HepG2 (cell line): Measurements from ENCODE around the gene KCNMA1. TPM values are rescaled to one million over a fixed set of nuclear protein-coding genes. Genes with fewer than 3 reads are reported as not detected.

Experiments
- ATAC-seq: fragments of 200-7000 bp; cut with Tn5 transposase; 3 replicates; pipeline ENCODE4 v1.9.1; 2020; ENCODE audit warnings: mild to moderate bottlenecking, moderate library complexity
- BruUV-seq: library from RNA; stranded (reverse); fragments of 400-500 nt; replicated peaks from 2 replicates; lab custom pipeline; 2021; lab: Mats Ljungman, UMichigan
- CTCF ChIA-PET: fragments of 300-600 bp; formaldehyde crosslinking; extraction: SDS; loops from one replicate; lab custom pipeline; 2021; ENCODE audit warnings: low total read pairs, inconsistent platforms, low intra/inter-chr PET ratio; lab: Yijun Ruan, JAX
- POLR2A ChIA-PET: fragments of 350-600 bp; sonication (Branson Sonifier 250); formaldehyde crosslinking; loops from one replicate; lab custom pipeline; 2020; ENCODE audit warnings: antibody characterized with exemption, inconsistent platforms; lab: Yijun Ruan, JAX
- DNase-seq: peaks from one replicate; pipeline ENCODE4 v3.0.0-alpha.2; 2015; ENCODE audit warnings: low spot score
- FAIRE-seq: peaks from 3 replicates; lab custom pipeline; 2011; peaks lifted over from hg19 to GRCh38; lab: Jason Lieb, UNC
- H2AFZ ChIP-seq: one replicate; pipeline ENCODE4 v1.6.1; 2011; ENCODE audit warnings: low read length, inconsistent platforms
- H3K27ac ChIP-seq: fragments of 300-600 bp; 3 replicates; pipeline ENCODE4 v1.8.0; 2011; ENCODE audit warnings: mixed run types, mild to moderate bottlenecking, mixed read lengths, low read length, inconsistent platforms; ENCODE audit not compliant: insufficient read depth; ENCODE audit errors: extremely low read length
- H3K27me3 ChIP-seq, 2 experiments: fragments of 200-600 bp in 1 of 2; 2 replicates in 1 of 2; 3 replicates in 1 of 2; pipeline versions ENCODE4 v1.6.0 to v1.8.0; 2011; ENCODE audit warnings: low read length in 2 of 2, mild to moderate bottlenecking in 2 of 2, moderate library complexity in 2 of 2, inconsistent platforms in 1 of 2; ENCODE audit not compliant: insufficient read depth in 2 of 2, control insufficient read depth in 1 of 2
- H3K36me3 ChIP-seq, 2 experiments: fragments of 200-600 bp in 1 of 2; replicated peaks in 1 of 2; 2 replicates in 1 of 2; 3 replicates in 1 of 2; pipeline versions ENCODE4 v1.5.1 to v1.8.0; 2011; ENCODE audit warnings: low read length in 2 of 2, inconsistent platforms in 1 of 2; ENCODE audit not compliant: insufficient read depth in 2 of 2, control insufficient read depth in 1 of 2
- H3K4me1 ChIP-seq: 2 replicates; pipeline ENCODE4 v1.5.1; 2012; ENCODE audit warnings: low read length, inconsistent platforms; ENCODE audit not compliant: insufficient read depth
- H3K4me2 ChIP-seq: 2 replicates; pipeline ENCODE4 v1.6.0; 2011; ENCODE audit warnings: low read depth, low read length, inconsistent platforms
- H3K4me3 ChIP-seq, 3 experiments: fragments of 200-600 bp in 1 of 3; sonication (generic), shearing (Covaris generic) in 1 of 3; replicated peaks in 1 of 3; 2 replicates each; pipeline ENCODE4 v1.5.1; 2011 to 2016; ENCODE audit warnings: low read length in 3 of 3, inconsistent platforms in 2 of 3, low read depth in 2 of 3, mild to moderate bottlenecking in 2 of 3, control low read depth in 1 of 3, mixed read lengths in 1 of 3; ENCODE audit not compliant: insufficient read depth in 1 of 3
- H3K79me2 ChIP-seq: one replicate; pipeline ENCODE4 v1.6.1; 2011; ENCODE audit warnings: low read length, inconsistent platforms; ENCODE audit not compliant: insufficient read depth
- H3K9ac ChIP-seq: 2 replicates; pipeline ENCODE4 v1.6.0; 2011; ENCODE audit warnings: mild to moderate bottlenecking, low read depth, low read length, inconsistent platforms; ENCODE audit not compliant: insufficient read depth
- H3K9me3 ChIP-seq: 2 replicates; pipeline ENCODE4 v1.5.1; 2012; ENCODE audit warnings: mild to moderate bottlenecking, low read length
- H4K20me1 ChIP-seq: 2 replicates; pipeline ENCODE4 v1.6.0; 2011; ENCODE audit warnings: inconsistent platforms, mild to moderate bottlenecking, low read length, moderate library complexity; ENCODE audit not compliant: insufficient read depth
- ARNTL ChIP-seq: sonication (generic); formaldehyde crosslinking; IDR thresholded peaks from 2 replicates; pipeline ENCODE4 v1.4.0; 2020; ENCODE audit warnings: mild to moderate bottlenecking, missing genetic modification reagents
- CCAR2 ChIP-seq: fragments of 200-400 bp; formaldehyde crosslinking; optimal IDR thresholded peaks from 2 replicates; pipeline ENCODE3; 2018; ENCODE audit warnings: low read depth, mild to moderate bottlenecking, low read length, moderate library complexity
- DMAP1 ChIP-seq: IDR thresholded peaks from 2 replicates; pipeline ENCODE4 v1.6.1; 2016
- KLF16 ChIP-seq, 2 experiments: sonication (generic) in 1 of 2; formaldehyde crosslinking in 1 of 2; IDR thresholded peaks; 2 replicates each; pipeline versions ENCODE4 v1.6.1 to v1.8.0; 2016 to 2023; ENCODE audit warnings: missing genetic modification reagents in 2 of 2, missing compliant biosample characterization in 1 of 2
- MIXL1 ChIP-seq: IDR thresholded peaks from 2 replicates; pipeline ENCODE4 v1.6.1; 2016
- NCOA5 ChIP-seq: sonication (generic); formaldehyde crosslinking; IDR thresholded peaks from 2 replicates; pipeline ENCODE4 v1.4.0; 2020; ENCODE audit warnings: missing genetic modification reagents
- PTBP1 ChIP-seq: fragments of 200-400 bp; formaldehyde crosslinking; IDR thresholded peaks from 2 replicates; pipeline ENCODE4 v1.6.1; 2018; ENCODE audit warnings: low read length, low read depth; ENCODE audit not compliant: poor library complexity, severe bottlenecking
- SIN3A ChIP-seq: IDR thresholded peaks from 2 replicates; pipeline ENCODE4 v1.6.1; 2011; ENCODE audit warnings: low read depth, mild to moderate bottlenecking, control low read depth, low read length, borderline replicate concordance
- SRY ChIP-seq: sonication (generic); formaldehyde crosslinking; IDR thresholded peaks from 2 replicates; pipeline ENCODE4 v1.8.0; 2022; ENCODE audit warnings: mild to moderate bottlenecking, missing genetic modification reagents
- ZBTB1 ChIP-seq: sonication (generic); formaldehyde crosslinking; IDR thresholded peaks from 2 replicates; pipeline ENCODE4 v1.4.0; 2020; ENCODE audit warnings: missing genetic modification reagents, borderline replicate concordance
- ZNF577 ChIP-seq: sonication (generic); formaldehyde crosslinking; IDR thresholded peaks from 2 replicates; pipeline ENCODE4 v1.4.0; 2020; ENCODE audit warnings: mild to moderate bottlenecking, low read depth, missing genetic modification reagents, borderline replicate concordance
- ZNF75D ChIP-seq: sonication (generic); formaldehyde crosslinking; IDR thresholded peaks from 2 replicates; pipeline ENCODE4 v1.8.1; 2023; ENCODE audit warnings: missing genetic modification reagents, mild to moderate bottlenecking, borderline replicate concordance
- ZSCAN12 ChIP-seq: sonication (generic); formaldehyde crosslinking; IDR thresholded peaks from 2 replicates; pipeline ENCODE4 v1.9.0; 2021; ENCODE audit warnings: mild to moderate bottlenecking, missing genetic modification reagents
- ZSCAN21 ChIP-seq: sonication (generic); formaldehyde crosslinking; IDR thresholded peaks from 2 replicates; pipeline ENCODE4 v1.8.0; 2022; ENCODE audit warnings: mild to moderate bottlenecking, missing genetic modification reagents, moderate library complexity, borderline replicate concordance
- WGBS: methylation state at CpG from one replicate; pipeline ENCODE4 v1.1.6; 2017; ENCODE audit warnings: low lambda C conversion rate; 5-methylcytosine and 5-hydroxymethylcytosine counted together
- in situ Hi-C: cut with HindIII; loops from 2 replicates; pipeline ENCODE4 v1.10.0; 2017; ENCODE audit warnings: low pct_unique_long_range_greater_than_20kb; ENCODE audit not compliant: extremely low pct_ligation_motif_present
- intact Hi-C: fragments of 100-400 bp; cut with micrococcal nuclease; formaldehyde crosslinking; loops from one replicate; pipeline ENCODE4 v1.10.0; 2022; ENCODE audit not compliant: unreplicated experiment
- polyA plus RNA-seq, 8 experiments: library from polyadenylated mRNA; depleted of rRNA in 3 of 8; stranded (reverse) in 7 of 8; unstranded in 1 of 8; fragments of >200 nt; fragmentation: Illumina TruSeq in 4 of 8; extraction: Trizol in 4 of 8; gene quantifications; 2 replicates each; pipeline versions ENCODE4 v1.2.1 to v1.2.3, GENCODE V29; 2011 to 2016; ENCODE audit warnings: low read depth in 4 of 8, missing spikeins in 1 of 8, mixed read lengths in 1 of 8; ENCODE audit not compliant: insufficient read depth in 1 of 8
- total RNA-seq, 5 experiments: library from RNA; depleted of rRNA; stranded (reverse); fragments of >200 nt; fragmentation: Illumina TruSeq; extraction: Trizol; gene quantifications; 2 replicates each; pipeline ENCODE4 v1.2.3, GENCODE V29; 2016; ENCODE audit warnings: low read depth in 1 of 5
- TF ChIP-seq, protein P1 (sequence below): sonication (generic); formaldehyde crosslinking; IDR thresholded peaks from 2 replicates; pipeline ENCODE4 v1.5.0; 2020; ENCODE audit warnings: mild to moderate bottlenecking, missing genetic modification reagents
- TF ChIP-seq, protein P2 (sequence below): conservative IDR thresholded peaks from 2 replicates; pipeline ENCODE4 v1.6.1; 2018; ENCODE audit warnings: missing genetic modification reagents
- TF ChIP-seq, protein P3 (sequence below): IDR thresholded peaks from 2 replicates; pipeline ENCODE4 v1.6.1; 2016; ENCODE audit warnings: low read depth, borderline replicate concordance
- TF ChIP-seq, protein P4 (sequence below): sonication (generic); formaldehyde crosslinking; IDR thresholded peaks from 2 replicates; pipeline ENCODE4 v1.8.1; 2023; ENCODE audit warnings: mild to moderate bottlenecking, missing genetic modification reagents

The KCNMA1 gene
- total and polyA plus RNA-seq, 2 of the 13 experiments (the other 11 are each of a cell fraction or from before 2014, with no cell fraction given), result 0.02 TPM; not detected in 1

DNA sequence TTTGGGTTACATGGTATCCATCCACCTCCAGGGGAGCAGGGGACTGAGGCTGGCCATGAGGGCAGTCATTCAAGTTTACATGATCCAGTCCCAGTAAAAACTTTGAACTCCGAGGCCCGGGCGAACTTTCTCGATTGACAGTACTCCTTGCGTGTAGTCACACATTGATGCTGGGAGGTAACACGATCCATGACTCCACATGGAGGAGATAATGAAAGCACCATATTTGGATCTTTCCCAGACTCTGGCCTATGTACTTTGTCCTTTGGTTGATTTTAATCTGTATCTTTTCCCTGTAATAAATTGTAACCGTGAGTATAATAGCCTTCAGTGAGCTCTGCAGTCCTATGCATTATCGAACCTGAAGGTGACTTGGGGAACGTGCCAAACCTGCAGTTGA, 401.6 kb downstream of the KCNMA1 start:
- in situ Hi-C loops, result no loop called here
- H3K4me1 ChIP-seq, result no peaks in the 10 kb centered on the region
- DNase-seq (no peak), ATAC-seq (no peak), FAIRE-seq (no peak)
- H3K9me3 ChIP-seq, result no peaks in the 10 kb centered on the region
- H3K36me3 ChIP-seq, result no peaks in the 10 kb centered on the region
- ChIA-PET POLR2A (no interaction called here), CTCF (no interaction called here)
- TF ChIP-seq CCAR2 (no peak), DMAP1 (CRISPR knock-in tag) (no peak), SIN3A (no peak), ARNTL (no peak), NCOA5 (CRISPR knock-in tag) (no peak), ZNF75D (CRISPR knock-in tag) (no peak), KLF16 (CRISPR knock-in tag; IDR thresholded peaks at IDR 0.05) (no peak), ZSCAN21 (CRISPR knock-in tag) (no peak), MIXL1 (CRISPR knock-in tag) (no peak), ZBTB1 (CRISPR knock-in tag) (no peak), PTBP1 (no peak), SRY (CRISPR knock-in tag) (no peak), ZSCAN12 (CRISPR knock-in tag) (no peak), ZNF577 (CRISPR knock-in tag) (no peak)
- TF ChIP-seq, protein P1, sequence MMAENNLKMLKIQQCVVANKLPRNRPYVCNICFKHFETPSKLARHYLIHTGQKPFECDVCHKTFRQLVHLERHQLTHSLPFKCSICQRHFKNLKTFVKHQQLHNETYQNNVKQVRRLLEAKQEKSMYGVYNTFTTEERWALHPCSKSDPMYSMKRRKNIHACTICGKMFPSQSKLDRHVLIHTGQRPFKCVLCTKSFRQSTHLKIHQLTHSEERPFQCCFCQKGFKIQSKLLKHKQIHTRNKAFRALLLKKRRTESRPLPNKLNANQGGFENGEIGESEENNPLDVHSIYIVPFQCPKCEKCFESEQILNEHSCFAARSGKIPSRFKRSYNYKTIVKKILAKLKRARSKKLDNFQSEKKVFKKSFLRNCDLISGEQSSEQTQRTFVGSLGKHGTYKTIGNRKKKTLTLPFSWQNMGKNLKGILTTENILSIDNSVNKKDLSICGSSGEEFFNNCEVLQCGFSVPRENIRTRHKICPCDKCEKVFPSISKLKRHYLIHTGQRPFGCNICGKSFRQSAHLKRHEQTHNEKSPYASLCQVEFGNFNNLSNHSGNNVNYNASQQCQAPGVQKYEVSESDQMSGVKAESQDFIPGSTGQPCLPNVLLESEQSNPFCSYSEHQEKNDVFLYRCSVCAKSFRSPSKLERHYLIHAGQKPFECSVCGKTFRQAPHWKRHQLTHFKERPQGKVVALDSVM (CRISPR knock-in tag), result no peak
- TF ChIP-seq, protein P2, sequence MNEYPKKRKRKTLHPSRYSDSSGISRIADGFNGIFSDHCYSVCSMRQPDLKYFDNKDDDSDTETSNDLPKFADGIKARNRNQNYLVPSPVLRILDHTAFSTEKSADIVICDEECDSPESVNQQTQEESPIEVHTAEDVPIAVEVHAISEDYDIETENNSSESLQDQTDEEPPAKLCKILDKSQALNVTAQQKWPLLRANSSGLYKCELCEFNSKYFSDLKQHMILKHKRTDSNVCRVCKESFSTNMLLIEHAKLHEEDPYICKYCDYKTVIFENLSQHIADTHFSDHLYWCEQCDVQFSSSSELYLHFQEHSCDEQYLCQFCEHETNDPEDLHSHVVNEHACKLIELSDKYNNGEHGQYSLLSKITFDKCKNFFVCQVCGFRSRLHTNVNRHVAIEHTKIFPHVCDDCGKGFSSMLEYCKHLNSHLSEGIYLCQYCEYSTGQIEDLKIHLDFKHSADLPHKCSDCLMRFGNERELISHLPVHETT (CRISPR knock-in tag), result no peak
- TF ChIP-seq, protein P3, sequence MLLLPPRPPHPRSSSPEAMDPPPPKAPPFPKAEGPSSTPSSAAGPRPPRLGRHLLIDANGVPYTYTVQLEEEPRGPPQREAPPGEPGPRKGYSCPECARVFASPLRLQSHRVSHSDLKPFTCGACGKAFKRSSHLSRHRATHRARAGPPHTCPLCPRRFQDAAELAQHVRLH (CRISPR knock-in tag), result no peak
- TF ChIP-seq, protein P4, sequence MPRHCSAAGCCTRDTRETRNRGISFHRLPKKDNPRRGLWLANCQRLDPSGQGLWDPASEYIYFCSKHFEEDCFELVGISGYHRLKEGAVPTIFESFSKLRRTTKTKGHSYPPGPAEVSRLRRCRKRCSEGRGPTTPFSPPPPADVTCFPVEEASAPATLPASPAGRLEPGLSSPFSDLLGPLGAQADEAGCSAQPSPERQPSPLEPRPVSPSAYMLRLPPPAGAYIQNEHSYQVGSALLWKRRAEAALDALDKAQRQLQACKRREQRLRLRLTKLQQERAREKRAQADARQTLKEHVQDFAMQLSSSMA (CRISPR knock-in tag), result no peak
- intact Hi-C loops, result no loop called here
- H3K79me2 ChIP-seq, result no peaks in the 10 kb centered on the region
- no peak overlapping the region for H3K27ac ChIP-seq
- H3K4me3 ChIP-seq, result no peak overlapping the region
- H3K4me2 ChIP-seq, result no peak overlapping the region
- H3K27me3 ChIP-seq, result no peaks in the 10 kb centered on the region
- H3K9ac ChIP-seq, result no peak overlapping the region
- H2AFZ ChIP-seq, result no peak overlapping the region
- BruUV-seq, result no TSS peak
- 25% methylated on average over 9 of the region's 9 CpGs for WGBS
- H4K20me1 ChIP-seq, result no peaks in the 10 kb centered on the region
